Chondrocyte (in vitro differentiated cells): ENCODE results near the gene COPG2. TPM values are rescaled to one million over a fixed set of nuclear protein-coding genes. Genes with fewer than 3 reads are reported as not detected.

Source experiments
- DNase-seq: peaks from one replicate; pipeline ENCODE4 v3.0.0; 2021; ENCODE audit warnings: mixed read lengths, low spot score
- H3K27ac Mint-ChIP-seq: one replicate; pipeline ENCODE4 v1.8.0; 2021; ENCODE audit warnings: mild to moderate bottlenecking, moderate library complexity, mixed read lengths; ENCODE audit not compliant: unreplicated experiment
- H3K27me3 Mint-ChIP-seq: 2 replicates; pipeline ENCODE4 v1.8.0; 2021; ENCODE audit warnings: low read depth, mixed read lengths
- H3K36me3 Mint-ChIP-seq: 2 replicates; pipeline ENCODE4 v1.8.0; 2021; ENCODE audit warnings: low read depth, mixed read lengths
- H3K4me1 Mint-ChIP-seq: 2 replicates; pipeline ENCODE4 v1.8.0; 2021; ENCODE audit warnings: low read depth, mild to moderate bottlenecking, mixed read lengths
- H3K4me3 Mint-ChIP-seq: one replicate; pipeline ENCODE4 v1.8.0; 2021; ENCODE audit warnings: mild to moderate bottlenecking, moderate library complexity, mixed read lengths; ENCODE audit not compliant: unreplicated experiment
- H3K9me3 Mint-ChIP-seq: 2 replicates; pipeline ENCODE4 v1.8.0; 2021; ENCODE audit warnings: low read depth, mixed read lengths
- CTCF ChIP-seq: fragments of 200-600 bp; sonication (generic); IDR thresholded peaks from 2 replicates; pipeline ENCODE4 v1.5.0; 2021; ENCODE audit warnings: antibody characterized with exemption, mild to moderate bottlenecking, moderate library complexity
- total RNA-seq: library from RNA; stranded (reverse); gene quantifications from 3 replicates; pipeline ENCODE4 v1.2.1, GENCODE V29; 2021

COPG2 gene
- total RNA-seq, 1 donor from 2014 or later = 24.1 TPM

GRCh38 chr7:130478991-130479390 is 189.6 kb downstream of the COPG2 start:
- DNase-seq = no peak
- Mint-ChIP-seq H3K4me3 (no peak overlapping the region), H3K36me3 (no peaks in the 10 kb centered on the region), H3K4me1 (peaks cover 13% of the 10 kb centered on the region), H3K27ac (no peak overlapping the region), H3K9me3 (peaks cover 4% of the 10 kb centered on the region), H3K27me3 (no peaks in the 10 kb centered on the region)
- TF ChIP-seq CTCF = no peak

- DNase-seq = no peak
Observed at GRCh38 chr7:130476297-130477150, 192.0 kb downstream of the COPG2 start.

GRCh38 chr7:130475776-130476175 is 192.8 kb downstream of the COPG2 start:
- H3K9me3 Mint-ChIP-seq = peaks cover 4% of the 10 kb centered on the region

More at GRCh38 chr7:130476297-130477150, 192.0 kb downstream of the COPG2 start:
- Mint-ChIP-seq H3K4me1 (peaks cover 3% of the 10 kb centered on the region), H3K4me3 (no peak overlapping the region), H3K36me3 (no peaks in the 10 kb centered on the region), H3K27ac (no peak overlapping the region), H3K9me3 (peaks cover 4% of the 10 kb centered on the region), H3K27me3 (no peaks in the 10 kb centered on the region)
- no peak for TF ChIP-seq CTCF

GRCh38 chr7:130473876-130474275 is 194.7 kb downstream of the COPG2 start:
- no peaks in the 10 kb centered on the region for H3K4me1 Mint-ChIP-seq
- no peak overlapping the region for H3K27ac Mint-ChIP-seq
- no peaks in the 10 kb centered on the region for H3K36me3 Mint-ChIP-seq
- no peak for TF ChIP-seq CTCF
- H3K27me3 Mint-ChIP-seq = no peaks in the 10 kb centered on the region
- DNase-seq = no peak
- H3K4me3 Mint-ChIP-seq = no peak overlapping the region
- H3K9me3 Mint-ChIP-seq = peaks cover 4% of the 10 kb centered on the region

More at GRCh38 chr7:130475776-130476175, 192.8 kb downstream of the COPG2 start:
- Mint-ChIP-seq H3K36me3 (no peaks in the 10 kb centered on the region), H3K4me3 (no peak overlapping the region), H3K27me3 (no peaks in the 10 kb centered on the region), H3K27ac (no peak overlapping the region), H3K4me1 (no peaks in the 10 kb centered on the region)
- no peak for DNase-seq
- no peak for TF ChIP-seq CTCF

- no peak for DNase-seq
- Mint-ChIP-seq H3K9me3 (peaks cover 4% of the 10 kb centered on the region), H3K27ac (no peak overlapping the region), H3K36me3 (no peaks in the 10 kb centered on the region), H3K27me3 (no peaks in the 10 kb centered on the region), H3K4me1 (no peaks in the 10 kb centered on the region), H3K4me3 (no peak overlapping the region)
- TF ChIP-seq CTCF = no peak
Observed at GRCh38 chr7:130473289-130473688, 195.3 kb downstream of the COPG2 start.
